Smooth muscle cell (in vitro differentiated cells): ENCODE measurements around the gene B4GALT3. TPM values are rescaled to one million over a fixed set of nuclear protein-coding genes. Genes with fewer than 3 reads are reported as not detected.

Experiments
- DNase-seq: peaks from one replicate; lab custom pipeline; 2025; ENCODE audit not compliant: unreplicated experiment; lab: John Stamatoyannopoulos, UW
- H2AFZ ChIP-seq: fragments of 200-600 bp; sonication (generic); 2 replicates; pipeline ENCODE4 v1.6.0; 2016; ENCODE audit warnings: antibody characterized with exemption, low read depth, mild to moderate bottlenecking
- H3F3A ChIP-seq: fragments of 200-600 bp; sonication (generic); 2 replicates; pipeline ENCODE4 v1.6.0; 2017; ENCODE audit warnings: antibody characterized with exemption, low read depth
- H3K27ac ChIP-seq: fragments of 200-600 bp; sonication (generic); 2 replicates; pipeline ENCODE4 v1.5.1; 2016; ENCODE audit warnings: low read depth, mild to moderate bottlenecking
- H3K27me3 ChIP-seq: fragments of 200-600 bp; sonication (generic); 2 replicates; pipeline ENCODE4 v1.6.1; 2016; ENCODE audit warnings: low read depth, mild to moderate bottlenecking
- H3K36me3 ChIP-seq: fragments of 200-600 bp; sonication (generic); 2 replicates; pipeline ENCODE4 v1.5.1; 2016; ENCODE audit warnings: low read depth
- H3K4me1 ChIP-seq: fragments of 200-600 bp; sonication (generic); 2 replicates; pipeline ENCODE4 v1.5.1; 2016; ENCODE audit warnings: low read depth
- H3K4me2 ChIP-seq: fragments of 200-600 bp; sonication (generic); 2 replicates; pipeline ENCODE4 v1.6.0; 2016; ENCODE audit warnings: mild to moderate bottlenecking
- H3K4me3 ChIP-seq: fragments of 200-600 bp; sonication (generic); 2 replicates; pipeline ENCODE4 v1.5.1; 2016; ENCODE audit warnings: mild to moderate bottlenecking
- H3K79me2 ChIP-seq: fragments of 200-600 bp; sonication (generic); 2 replicates; pipeline ENCODE4 v1.6.0; 2016; ENCODE audit warnings: low read depth, mild to moderate bottlenecking
- H3K9ac ChIP-seq: fragments of 200-600 bp; sonication (generic); 2 replicates; pipeline ENCODE4 v1.6.0; 2016; ENCODE audit warnings: low read depth
- H3K9me3 ChIP-seq: fragments of 200-600 bp; sonication (generic); replicated peaks from 2 replicates; pipeline ENCODE4 v1.5.1; 2016; ENCODE audit warnings: low read depth
- H4K20me1 ChIP-seq: fragments of 200-600 bp; sonication (generic); 2 replicates; pipeline ENCODE4 v1.6.0; 2016; ENCODE audit warnings: low read depth
- WGBS: methylation state at CpG from one replicate; pipeline ENCODE4 v1.1.7; 2016; ENCODE audit warnings: low lambda C conversion rate; 5-methylcytosine and 5-hydroxymethylcytosine counted together
- polyA plus RNA-seq: library from polyadenylated mRNA; unstranded; fragments of >200 nt; fragmentation: Nextera tagmentation; extraction: Ambion mirVana; gene quantifications from 2 replicates; pipeline ENCODE4 v1.2.1, GENCODE V29; 2016
- total RNA-seq: library from RNA; depleted of rRNA; stranded (reverse); fragments of >200 nt; gene quantifications from 2 replicates; pipeline ENCODE4 v1.2.3, GENCODE V29; 2014
- TF ChIP-seq, protein P1 (sequence below): fragments of 200-600 bp; sonication (generic); IDR thresholded peaks from 2 replicates; pipeline ENCODE4 v1.5.1; 2017; ENCODE audit warnings: borderline replicate concordance, mild to moderate bottlenecking, antibody characterized with exemption; ENCODE audit not compliant: insufficient read depth, poor library complexity, severe bottlenecking

The B4GALT3 gene
- total and polyA plus RNA-seq, 2 experiments from 2014 or later: 21.4 to 44.9 TPM

GRCh38 chr1:161200421-161200991, 23.2 kb upstream of the B4GALT3 start:
- 80% methylated on average over 5 of the region's 5 CpGs for WGBS
- DNase-seq: no peak
- H3K27me3 ChIP-seq: no peaks in the 10 kb centered on the region
- no peaks in the 10 kb centered on the region for H3K9me3 ChIP-seq
- no peak overlapping the region for H3K9ac ChIP-seq
- TF ChIP-seq, protein P1, sequence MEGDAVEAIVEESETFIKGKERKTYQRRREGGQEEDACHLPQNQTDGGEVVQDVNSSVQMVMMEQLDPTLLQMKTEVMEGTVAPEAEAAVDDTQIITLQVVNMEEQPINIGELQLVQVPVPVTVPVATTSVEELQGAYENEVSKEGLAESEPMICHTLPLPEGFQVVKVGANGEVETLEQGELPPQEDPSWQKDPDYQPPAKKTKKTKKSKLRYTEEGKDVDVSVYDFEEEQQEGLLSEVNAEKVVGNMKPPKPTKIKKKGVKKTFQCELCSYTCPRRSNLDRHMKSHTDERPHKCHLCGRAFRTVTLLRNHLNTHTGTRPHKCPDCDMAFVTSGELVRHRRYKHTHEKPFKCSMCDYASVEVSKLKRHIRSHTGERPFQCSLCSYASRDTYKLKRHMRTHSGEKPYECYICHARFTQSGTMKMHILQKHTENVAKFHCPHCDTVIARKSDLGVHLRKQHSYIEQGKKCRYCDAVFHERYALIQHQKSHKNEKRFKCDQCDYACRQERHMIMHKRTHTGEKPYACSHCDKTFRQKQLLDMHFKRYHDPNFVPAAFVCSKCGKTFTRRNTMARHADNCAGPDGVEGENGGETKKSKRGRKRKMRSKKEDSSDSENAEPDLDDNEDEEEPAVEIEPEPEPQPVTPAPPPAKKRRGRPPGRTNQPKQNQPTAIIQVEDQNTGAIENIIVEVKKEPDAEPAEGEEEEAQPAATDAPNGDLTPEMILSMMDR: no peak
- H3K4me1 ChIP-seq: peaks cover 55% of the 10 kb centered on the region
- no peak overlapping the region for H2AFZ ChIP-seq
- H3K79me2 ChIP-seq: peaks cover 26% of the 10 kb centered on the region
- H3K4me2 ChIP-seq: no peak overlapping the region
- no peaks in the 10 kb centered on the region for H3K36me3 ChIP-seq
- no peak overlapping the region for H3K4me3 ChIP-seq
- peak overlapping the region; percentile 92 for H3K27ac ChIP-seq
- H4K20me1 ChIP-seq: no peaks in the 10 kb centered on the region
- peaks cover 11% of the 10 kb centered on the region for H3F3A ChIP-seq

- peak overlapping the region; percentile 47 for H3K9ac ChIP-seq
- no peak overlapping the region for H3K4me3 ChIP-seq
- H3K79me2 ChIP-seq: peaks cover 26% of the 10 kb centered on the region
- no peaks in the 10 kb centered on the region for H4K20me1 ChIP-seq
- TF ChIP-seq, protein P1: no peak
- peaks cover 11% of the 10 kb centered on the region for H3F3A ChIP-seq
- peak overlapping the region; percentile 33 for H2AFZ ChIP-seq
- H3K4me2 ChIP-seq: peak overlapping the region; percentile 87
- no peaks in the 10 kb centered on the region for H3K27me3 ChIP-seq
- no peaks in the 10 kb centered on the region for H3K9me3 ChIP-seq
- H3K4me1 ChIP-seq: peaks cover 55% of the 10 kb centered on the region
- WGBS: 0% methylated on average over 1 of the region's 5 CpGs
- H3K27ac ChIP-seq: peak overlapping the region; percentile 98
- no peaks in the 10 kb centered on the region for H3K36me3 ChIP-seq
- no peak for DNase-seq
These were observed 22.3 kb upstream of the B4GALT3 start for GRCh38 chr1:161199506-161200139.

GRCh38 chr1:161198897-161199431, 21.7 kb upstream of the B4GALT3 start, which contains the start of gene ADAMTS4:
Gene ADAMTS4 (minus strand): TSS chr1:161199054. CDS start chr1:161198627, 427 bp downstream.
- H4K20me1 ChIP-seq: no peaks in the 10 kb centered on the region
- 38% methylated on average over 11 of the region's 11 CpGs for WGBS
- peak within 1 kb of the TSS; percentile 45 for H3K4me3 ChIP-seq
- H3K9me3 ChIP-seq: no peaks in the 10 kb centered on the region
- peak within 1 kb of the TSS; percentile 87 for H3K4me2 ChIP-seq
- H3K36me3 ChIP-seq: no peaks in the 10 kb centered on the region
- H3F3A ChIP-seq: peaks cover 11% of the 10 kb centered on the region
- H3K79me2 ChIP-seq: peaks cover 22% of the 10 kb centered on the region
- DNase-seq: peak; percentile 45
- H3K27me3 ChIP-seq: no peaks in the 10 kb centered on the region
- H2AFZ ChIP-seq: peak within 1 kb of the TSS; percentile 33
- TF ChIP-seq, protein P1: no peak
- H3K4me1 ChIP-seq: peaks cover 55% of the 10 kb centered on the region
- peak within 1 kb of the TSS; percentile 98 for H3K27ac ChIP-seq
- peak within 1 kb of the TSS; percentile 47 for H3K9ac ChIP-seq
